Common myeloid progenitor, CD34-positive (primary cell): ENCODE data around the gene PDE1A.
A peak's percentile ranks its signal among the peaks of the same experiment; 100 is the strongest.

ENCODE experiments used
- CTCF ChIA-PET: fragments of 350-600 bp; sonication (Branson Sonifier 250); formaldehyde crosslinking; loops from one replicate; lab custom pipeline; 2021; ENCODE audit warnings: antibody characterized with exemption; lab: Charles Lee
- POLR2A ChIA-PET: fragments of 350-600 bp; sonication (Branson Sonifier 250); formaldehyde crosslinking; loops from one replicate; lab custom pipeline; 2021; ENCODE audit warnings: antibody characterized with exemption; lab: Charles Lee
- DNase-seq, 3 donors: peaks; one replicate each; pipeline versions ENCODE4 v3.0.0 to v3.0.0-alpha.2; 2013
- H3K27ac ChIP-seq, 2 experiments: 1 replicate in 1 of 2; 2 replicates in 1 of 2; pipeline ENCODE4 v1.7.0; 2013; ENCODE audit warnings: inconsistent platforms in 2 of 2, low read length in 2 of 2, mild to moderate bottlenecking in 2 of 2, low read depth in 1 of 2, moderate library complexity in 1 of 2; ENCODE audit not compliant: severe bottlenecking in 2 of 2, insufficient read depth in 1 of 2, poor library complexity in 1 of 2
- H3K27me3 ChIP-seq, 5 experiments: replicated peaks in 2 of 5; 1 replicate in 3 of 5; 2 replicates in 2 of 5; pipeline versions ENCODE4 v1.6.1 to v1.7.0; 2013; ENCODE audit warnings: low read length in 4 of 5, mild to moderate bottlenecking in 2 of 5, moderate library complexity in 2 of 5, inconsistent platforms in 1 of 5; ENCODE audit not compliant: insufficient read depth in 5 of 5, control insufficient read depth in 4 of 5
- H3K36me3 ChIP-seq, 4 experiments: 1 replicate in 2 of 4; 2 replicates in 2 of 4; pipeline versions ENCODE4 v1.6.1 to v1.7.0; 2013; ENCODE audit warnings: low read length in 3 of 4, control low read depth in 1 of 4, mild to moderate bottlenecking in 1 of 4; ENCODE audit not compliant: control insufficient read depth in 4 of 4, insufficient read depth in 4 of 4
- H3K4me1 ChIP-seq, 4 experiments: 1 replicate in 3 of 4; 2 replicates in 1 of 4; pipeline versions ENCODE4 v1.6.1 to v1.7.1; 2013; ENCODE audit warnings: low read length in 3 of 4, mild to moderate bottlenecking in 3 of 4, control low read depth in 1 of 4, inconsistent platforms in 1 of 4, moderate library complexity in 1 of 4; ENCODE audit not compliant: control insufficient read depth in 4 of 4, insufficient read depth in 4 of 4; ENCODE audit errors: control extremely low read depth in 1 of 4
- H3K4me3 ChIP-seq, 7 experiments: 1 replicate in 4 of 7; 2 replicates in 3 of 7; pipeline versions ENCODE4 v1.5.1 to v1.7.0; 2013; ENCODE audit warnings: mild to moderate bottlenecking in 7 of 7, low read length in 6 of 7, moderate library complexity in 6 of 7, inconsistent platforms in 2 of 7, low read depth in 2 of 7, control low read depth in 1 of 7; ENCODE audit not compliant: insufficient read depth in 4 of 7, control insufficient read depth in 1 of 7; ENCODE audit errors: extremely low read depth in 1 of 7
- H3K9me3 ChIP-seq, 5 experiments: 1 replicate in 4 of 5; 2 replicates in 1 of 5; pipeline versions ENCODE4 v1.6.1 to v1.7.1; 2013; ENCODE audit warnings: low read length in 4 of 5, mild to moderate bottlenecking in 2 of 5, inconsistent platforms in 1 of 5, low read depth in 1 of 5, moderate library complexity in 1 of 5; ENCODE audit not compliant: control insufficient read depth in 4 of 5, insufficient read depth in 2 of 5; ENCODE audit errors: control extremely low read depth in 1 of 5
- WGBS: methylation state at CpG from one replicate; pipeline ENCODE4 v1.1.5; 2013; ENCODE audit not compliant: insufficient coverage; 5-methylcytosine and 5-hydroxymethylcytosine counted together

Gene PDE1A

DNA sequence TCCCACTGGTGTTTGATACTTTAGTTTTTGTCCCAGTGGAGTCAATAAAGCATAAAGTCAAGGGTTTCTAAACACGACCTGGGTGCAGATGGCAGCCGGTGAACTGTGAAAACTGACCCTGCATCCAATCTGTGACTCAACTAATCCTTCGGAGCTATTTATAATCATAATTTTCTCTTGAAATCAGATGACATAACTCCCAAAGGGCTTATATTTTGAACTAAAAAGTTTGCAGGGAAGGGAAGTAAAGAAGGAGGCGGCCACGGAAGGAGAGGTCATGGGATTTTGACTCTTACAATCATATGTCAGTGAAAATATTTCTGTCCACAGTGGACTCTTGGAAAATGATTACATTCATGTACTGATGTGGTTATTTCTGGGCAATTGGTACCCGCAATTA lies 178.5 kb downstream of the PDE1A start:
- whole genome bisulfite sequencing: 93% methylated on average over 2 of the region's 6 CpGs
- Histone ChIP-seq H3K36me3 (no peaks in the 10 kb centered on the region), H3K4me1 (peaks cover 0 to 2% (median 0%) of the 10 kb centered on the region in 4 experiments), H3K9me3 (no peaks in the 10 kb centered on the region), H3K27ac (no peak overlapping the region), H3K27me3 (no peaks in the 10 kb centered on the region), H3K4me3 (no peak overlapping the region)
- DNase-seq: no peak
- CTCF ChIA-PET: no interaction called here
- POLR2A ChIA-PET: no interaction called here

DNA sequence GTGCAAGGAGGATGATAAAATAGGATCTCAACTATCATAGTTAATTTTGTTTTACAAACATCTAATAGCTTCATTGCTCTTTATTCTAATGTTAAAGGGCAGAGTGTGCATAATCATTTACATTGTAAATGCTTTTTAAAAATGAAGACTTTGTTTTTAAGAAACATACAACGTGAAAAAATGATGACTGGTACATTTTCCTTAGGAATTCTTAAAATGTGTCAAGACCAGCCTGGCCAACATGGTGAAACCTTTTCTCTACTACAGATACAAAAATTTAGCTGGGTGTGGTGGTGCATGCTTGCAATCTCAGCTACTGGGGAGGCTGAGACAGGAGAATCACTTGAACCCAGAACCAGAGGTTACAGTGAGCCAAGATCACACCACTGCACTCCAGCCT lies 179.0 kb downstream of the PDE1A start:
- DNase-seq: no peak
- H3K27me3 ChIP-seq: no peaks in the 10 kb centered on the region
- no peak overlapping the region for H3K27ac ChIP-seq
- H3K36me3 ChIP-seq: no peaks in the 10 kb centered on the region
- no CpG with 5 or more reads among the region's 1 CpG for WGBS
- H3K4me1 ChIP-seq: peaks cover 0 to 2% (median 0%) of the 10 kb centered on the region in 4 experiments
- ChIA-PET POLR2A (no interaction called here), CTCF (no interaction called here)
- H3K9me3 ChIP-seq: no peaks in the 10 kb centered on the region
- H3K4me3 ChIP-seq: no peak overlapping the region

DNA sequence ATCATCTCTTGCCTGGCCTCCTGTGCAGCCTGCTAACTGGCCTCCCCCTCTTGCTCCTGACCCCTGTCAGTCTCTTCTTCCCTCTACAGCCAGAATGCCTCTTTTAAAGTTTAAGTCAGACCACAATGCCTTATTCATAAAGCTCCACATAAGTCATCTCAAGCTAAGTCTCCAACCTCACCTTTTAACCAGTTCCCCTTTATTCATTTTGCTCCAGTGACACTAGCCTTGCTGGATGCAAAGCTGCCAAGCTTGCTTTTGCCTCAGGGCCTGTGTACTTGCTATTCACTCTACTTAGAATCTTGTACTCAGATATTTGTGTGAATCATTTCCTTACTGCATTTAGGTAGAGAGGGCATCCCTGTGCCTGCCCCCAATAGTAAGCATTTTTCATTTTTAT lies 180.9 kb downstream of the PDE1A start:
- DNase-seq: no peak
- Histone ChIP-seq H3K27ac (no peak overlapping the region), H3K4me1 (peaks cover 0 to 6% (median 0%) of the 10 kb centered on the region in 4 experiments), H3K36me3 (no peaks in the 10 kb centered on the region), H3K9me3 (no peaks in the 10 kb centered on the region), H3K27me3 (no peaks in the 10 kb centered on the region), H3K4me3 (no peak overlapping the region)
- CTCF ChIA-PET: interaction anchor here (1.0 to 1.1 kb wide), 2 partner anchors 402 to 403 kb away, joined by 3 to 5 read pairs; no protein-coding TSS in a partner anchor
- POLR2A ChIA-PET: no interaction called here

DNA sequence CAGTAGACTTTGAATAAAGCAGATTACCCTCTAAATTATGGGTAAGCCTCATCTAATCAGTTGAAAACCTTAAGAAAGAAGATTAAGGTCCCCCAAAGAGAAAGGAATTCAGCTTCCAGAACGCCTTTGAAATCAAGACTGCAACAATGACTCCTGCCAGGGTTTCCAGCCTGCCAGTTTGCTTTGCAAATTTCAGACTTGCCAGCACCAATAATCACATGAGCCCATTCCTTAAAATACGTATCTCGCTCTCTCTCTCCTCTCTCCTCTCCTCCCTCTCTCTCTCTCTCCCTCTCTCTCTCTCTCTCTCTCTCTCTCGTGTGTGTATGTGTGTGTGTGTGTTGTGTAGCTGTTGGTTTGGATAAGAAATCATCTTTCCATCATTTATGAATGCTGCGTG lies 184.2 kb downstream of the PDE1A start:
- ChIA-PET POLR2A (no interaction called here), CTCF (interaction anchor here (3.5 kb wide), 1 partner anchor 406 kb away, joined by 36 read pairs; no protein-coding TSS in a partner anchor)
- H3K27ac ChIP-seq: no peak overlapping the region
- peaks cover 0 to 7% (median 0%) of the 10 kb centered on the region in 4 experiments for H3K4me1 ChIP-seq
- H3K27me3 ChIP-seq: no peaks in the 10 kb centered on the region
- H3K4me3 ChIP-seq: no peak overlapping the region
- DNase-seq: no peak
- 88% methylated on average over 1 of the region's 5 CpGs for WGBS
- H3K36me3 ChIP-seq: no peaks in the 10 kb centered on the region
- no peaks in the 10 kb centered on the region for H3K9me3 ChIP-seq

DNA sequence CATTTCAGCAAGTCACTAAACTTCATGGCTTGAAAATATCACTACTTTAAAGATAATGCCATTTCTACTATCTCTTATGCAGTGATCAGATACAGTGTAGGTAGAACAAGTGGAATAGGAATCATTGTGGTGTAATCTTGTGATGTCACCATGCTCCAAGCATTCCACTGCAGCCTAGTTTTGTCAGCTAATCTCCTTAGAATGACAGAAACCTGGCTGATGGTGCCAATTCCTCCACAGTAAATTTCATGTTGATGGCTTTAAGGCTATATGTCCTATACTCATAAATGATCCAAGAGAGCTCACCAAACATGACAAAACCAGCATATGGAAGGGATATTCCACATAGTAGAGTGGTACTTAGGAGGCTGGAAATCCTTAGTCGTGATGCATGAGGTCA lies 184.9 kb downstream of the PDE1A start:
- 100% methylated on average over 1 of the region's 1 CpG for WGBS
- ChIA-PET POLR2A (no interaction called here), CTCF (interaction anchor here (1.6 to 3.5 kb wide), 2 partner anchors 407 to 413 kb away, joined by 4 to 36 read pairs; no protein-coding TSS in a partner anchor)
- DNase-seq: no peak
- H3K4me3 ChIP-seq: no peak overlapping the region
- H3K36me3 ChIP-seq: no peaks in the 10 kb centered on the region
- peaks cover 0 to 7% (median 0%) of the 10 kb centered on the region in 4 experiments for H3K4me1 ChIP-seq
- no peak overlapping the region for H3K27ac ChIP-seq
- H3K9me3 ChIP-seq: no peaks in the 10 kb centered on the region
- H3K27me3 ChIP-seq: no peaks in the 10 kb centered on the region

DNA sequence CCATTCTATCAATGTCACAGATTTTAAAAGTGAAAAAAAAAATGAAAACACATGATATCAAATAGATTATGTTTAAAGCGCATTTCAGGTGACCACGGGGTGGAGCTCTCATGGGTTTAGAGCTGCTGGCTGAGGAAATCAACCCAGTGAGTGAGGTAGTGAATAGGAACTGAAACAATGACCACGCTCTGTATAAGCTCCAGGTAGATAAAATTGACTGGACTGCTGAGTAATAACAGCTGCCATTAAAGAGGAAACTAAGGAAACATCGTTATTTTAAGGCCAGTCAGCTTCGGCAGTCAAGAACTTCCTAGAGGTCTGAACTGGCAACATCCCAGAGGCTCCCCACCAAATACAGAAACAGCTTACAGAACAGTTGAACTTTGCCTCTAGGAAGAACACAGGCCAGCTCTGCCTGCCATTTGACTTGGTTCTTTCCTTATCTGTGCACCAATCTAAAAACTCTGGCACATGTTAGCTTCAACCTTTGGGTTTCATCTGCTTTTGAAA lies 185.9 kb downstream of the PDE1A start:
- Histone ChIP-seq H3K4me1 (peaks cover 0 to 7% (median 0%) of the 10 kb centered on the region in 4 experiments), H3K9me3 (no peaks in the 10 kb centered on the region), H3K4me3 (peak overlapping the region in 1 of 7 experiments; percentile 27), H3K27ac (no peak overlapping the region), H3K27me3 (no peaks in the 10 kb centered on the region), H3K36me3 (no peaks in the 10 kb centered on the region)
- ChIA-PET CTCF (interaction anchor here (0.5 to 3.5 kb wide), 19 partner anchors 9 to 925 kb away, joined by 3 to 36 read pairs (median 3); no protein-coding TSS in a partner anchor), POLR2A (no interaction called here)
- WGBS: 0% methylated on average over 3 of the region's 5 CpGs
- peak; percentile 56 to 76 (median 74) for DNase-seq

DNA sequence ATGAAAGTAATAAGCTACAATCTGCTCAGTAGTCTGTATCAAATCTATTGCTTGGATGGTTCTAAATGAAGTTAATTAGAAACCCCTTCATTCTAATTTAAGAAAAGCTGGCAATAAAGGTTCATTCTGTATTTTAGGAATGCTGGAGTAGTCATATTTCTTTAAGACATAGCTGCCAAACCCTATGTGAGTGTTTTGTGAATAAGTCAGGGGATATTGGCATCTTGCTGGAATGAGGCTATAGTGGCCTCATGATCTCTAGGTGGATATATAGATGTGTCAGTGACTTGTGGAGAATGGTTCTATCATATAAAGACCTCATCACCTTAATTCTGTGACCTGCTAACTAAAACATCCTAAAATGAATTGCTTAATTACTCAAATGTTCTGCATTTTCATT lies 196.3 kb downstream of the PDE1A start:
- CTCF ChIA-PET: no interaction called here
- H3K27ac ChIP-seq: no peak overlapping the region
- no peaks in the 10 kb centered on the region for H3K4me1 ChIP-seq
- H3K36me3 ChIP-seq: no peaks in the 10 kb centered on the region
- no peaks in the 10 kb centered on the region for H3K9me3 ChIP-seq
- DNase-seq: no peak
- no peaks in the 10 kb centered on the region for H3K27me3 ChIP-seq
- POLR2A ChIA-PET: no interaction called here
- no peak overlapping the region for H3K4me3 ChIP-seq
